ENCODE measurements around the gene EIF4G1.
"Not testable (repeated sequence)": the region's sequence is repeated elsewhere in the genome, so short reads cannot be mapped to it uniquely, and the experiment has no call there.

EIF4G1 gene

DNA sequence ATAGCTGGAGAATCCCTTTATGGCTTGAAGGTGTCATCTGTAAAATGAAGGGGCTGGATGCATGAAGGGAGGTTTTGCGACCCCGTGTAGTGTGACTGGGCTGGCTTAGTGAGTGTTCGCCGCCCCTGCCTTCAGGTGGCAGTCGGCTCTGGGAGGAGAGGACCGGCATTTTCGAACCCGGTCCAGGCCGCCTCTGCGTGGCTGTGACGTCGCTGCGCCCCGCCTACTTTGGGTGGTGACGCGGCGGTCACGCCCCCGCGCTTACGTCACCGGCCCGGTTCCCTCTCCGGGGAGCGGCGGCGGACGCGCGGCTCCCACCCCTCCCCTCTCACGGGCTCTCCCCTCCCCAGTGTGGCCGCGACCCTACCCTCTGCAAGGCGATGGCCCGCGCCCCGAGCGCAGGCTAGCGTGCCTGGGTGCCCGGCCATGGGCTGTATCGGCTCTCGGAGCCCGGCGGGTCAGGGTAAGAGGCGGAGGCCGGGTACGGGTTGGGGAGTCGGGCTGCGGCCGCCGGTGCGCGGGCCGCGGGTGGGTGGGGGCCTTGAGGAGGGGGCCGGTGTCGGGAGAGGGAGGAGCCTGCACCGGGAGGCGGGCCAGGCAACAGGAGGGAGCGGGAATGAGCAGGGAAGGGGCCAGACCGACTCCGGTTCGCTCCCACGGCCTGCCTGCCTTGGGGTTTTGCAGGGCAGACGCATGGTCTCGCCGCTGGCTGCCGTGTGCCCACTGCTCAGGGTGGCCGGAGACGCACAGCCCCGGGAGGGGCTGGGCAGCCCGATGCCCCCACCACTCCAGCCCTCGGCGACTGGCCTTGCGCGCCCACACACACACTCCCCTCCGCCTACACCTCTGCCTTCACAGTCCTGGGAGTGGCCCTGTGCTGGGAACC lies 21.5 kb downstream of the EIF4G1 start:
- Histone ChIP-seq H3K4me1 (ENCODE audit: insufficient read depth, low read length) (peaks cover 14% of the 10 kb centered on the region), H3K9ac (ENCODE audit: low read depth, low read length) (peak overlapping the region; percentile 76), H3K36me3 (ENCODE audit: insufficient read depth, low read length) (peaks cover 27% of the 10 kb centered on the region), H3K9me3 (ENCODE audit: control insufficient read depth, insufficient read depth, low read length) (no peaks in the 10 kb centered on the region)

DNA sequence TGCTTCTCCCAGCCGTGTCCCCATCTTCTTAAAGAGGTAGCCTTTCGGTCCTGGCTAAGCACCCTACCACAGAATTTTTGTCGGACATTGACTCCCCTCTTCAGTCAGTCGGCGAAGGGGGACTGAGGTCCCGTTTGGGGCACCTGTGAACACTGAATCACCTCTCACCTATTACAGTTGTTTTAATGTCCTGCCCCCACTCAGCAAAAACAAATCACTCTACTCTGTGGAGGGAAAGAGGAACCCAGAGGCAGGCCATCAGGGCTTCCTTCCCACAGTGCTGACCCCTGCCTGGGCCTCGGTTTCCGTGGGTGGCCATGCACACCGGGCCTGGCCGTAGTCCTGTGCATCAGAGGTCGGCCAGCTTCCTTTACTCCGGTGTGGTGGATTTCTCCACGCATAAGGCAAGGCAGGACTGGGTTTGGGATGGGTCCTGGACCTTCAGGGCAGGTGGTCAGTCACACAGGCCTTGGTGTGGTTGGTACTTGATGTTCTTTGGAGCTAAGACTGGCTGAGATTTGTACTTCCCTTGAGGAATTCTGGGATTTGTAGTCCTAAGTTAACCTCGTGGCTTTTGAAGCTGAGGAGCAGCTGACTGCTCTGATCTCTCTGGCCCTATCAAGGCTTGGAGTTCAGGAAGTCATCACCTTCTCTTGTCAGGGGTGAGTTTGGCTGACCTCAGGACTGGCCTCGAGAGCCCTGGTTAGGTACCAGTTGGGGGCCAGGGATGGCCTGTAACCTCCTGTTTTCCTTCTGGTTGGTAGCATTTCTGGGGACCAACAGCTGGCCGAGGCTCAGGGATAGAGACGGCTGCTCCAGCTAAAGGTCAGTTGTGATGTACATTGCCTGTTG lies 22.4 kb downstream of the EIF4G1 start:
- H3K4me1 ChIP-seq (ENCODE audit: insufficient read depth, low read length), result peaks cover 22% of the 10 kb centered on the region
- peak overlapping the region; percentile 76 for H3K9ac ChIP-seq (ENCODE audit: low read depth, low read length)

DNA sequence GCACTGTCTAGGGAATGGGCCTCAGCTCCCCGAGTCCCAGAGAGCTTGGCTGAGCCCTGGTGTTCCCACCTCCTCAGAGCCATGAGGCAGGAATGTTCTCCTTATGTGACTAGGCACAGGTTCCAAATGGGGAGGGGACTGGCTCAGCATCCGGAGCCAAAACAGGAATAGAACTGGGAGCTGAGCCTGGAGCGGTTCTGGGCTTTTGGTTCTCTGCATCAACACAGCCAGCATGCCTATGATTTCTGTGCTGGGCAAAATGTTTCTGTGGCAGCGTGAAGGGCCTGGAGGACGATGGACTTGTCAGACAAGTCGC lies 23.0 kb downstream of the EIF4G1 start, which contains the start of gene FAM131A:
Gene FAM131A, plus strand, starts transcription at position 202 of the 316 bp plus-strand sequence. Its CDS starts 31 bp downstream, at position 233.
- Histone ChIP-seq H3K9ac (ENCODE audit: low read depth, low read length) (peak within 1 kb of the TSS; percentile 76), H3K4me1 (ENCODE audit: insufficient read depth, low read length) (peaks cover 23% of the 10 kb centered on the region), H3K36me3 (ENCODE audit: insufficient read depth, low read length) (peaks cover 14% of the 10 kb centered on the region), H3K9me3 (ENCODE audit: control insufficient read depth, insufficient read depth, low read length) (no peaks in the 10 kb centered on the region)

More for the DNA sequence above, 22.4 kb downstream of the EIF4G1 start:
- peaks cover 19% of the 10 kb centered on the region for H3K36me3 ChIP-seq (ENCODE audit: insufficient read depth, low read length)
- H3K9me3 ChIP-seq (ENCODE audit: control insufficient read depth, insufficient read depth, low read length), result no peaks in the 10 kb centered on the region

DNA sequence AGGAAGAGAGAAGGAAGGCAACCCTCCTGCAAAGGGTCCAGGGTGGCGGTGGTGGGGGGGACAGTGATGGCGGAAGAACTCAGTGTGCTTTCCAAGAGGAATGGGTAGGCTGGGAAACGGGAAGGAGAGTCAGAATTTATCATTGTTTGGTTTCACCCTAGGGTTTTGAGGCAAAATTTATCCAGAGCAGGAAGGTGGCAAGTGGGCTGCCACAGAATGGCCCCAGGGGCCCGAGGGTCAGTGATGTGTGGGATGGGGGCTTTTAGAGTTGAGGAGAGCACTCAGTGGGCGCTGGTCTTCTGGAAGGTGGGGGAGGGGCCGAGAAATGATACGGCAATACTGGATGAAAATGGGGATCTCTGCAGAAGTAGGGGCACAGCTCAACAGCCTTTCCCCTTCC lies 23.6 kb downstream of the EIF4G1 start:
- Histone ChIP-seq H3K36me3 (ENCODE audit: insufficient read depth, low read length) (peaks cover 12% of the 10 kb centered on the region), H3K4me1 (ENCODE audit: insufficient read depth, low read length) (peaks cover 23% of the 10 kb centered on the region), H3K9ac (ENCODE audit: low read depth, low read length) (peak overlapping the region; percentile 21; the same call in 1 of the 2 replicates), H3K9me3 (ENCODE audit: control insufficient read depth, insufficient read depth, low read length) (no peaks in the 10 kb centered on the region)

DNA sequence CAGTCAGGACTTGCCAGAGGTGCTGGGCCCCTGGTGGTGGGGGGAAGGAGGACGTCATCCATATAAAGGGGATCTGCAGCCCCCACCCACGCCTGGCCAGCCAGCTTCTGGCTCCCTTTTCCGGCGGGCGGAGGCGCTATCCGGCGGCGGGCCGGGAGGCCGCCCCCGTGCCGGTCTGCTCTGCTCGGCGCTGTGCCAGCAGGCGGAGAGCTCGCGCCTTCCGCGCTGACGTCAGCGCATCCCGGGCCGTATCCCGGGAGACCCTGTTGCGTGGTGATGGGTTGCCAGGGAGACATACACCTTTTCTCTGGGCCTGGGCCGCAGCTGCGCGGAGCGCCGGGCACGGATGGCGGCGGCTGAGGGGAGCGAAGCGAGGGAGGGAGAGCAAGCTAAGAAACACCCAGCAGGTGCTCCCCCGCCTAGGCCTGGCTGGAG lies 24.1 kb downstream of the EIF4G1 start:
- Histone ChIP-seq H3K36me3 (ENCODE audit: insufficient read depth, low read length) (peaks cover 7% of the 10 kb centered on the region), H3K4me1 (ENCODE audit: insufficient read depth, low read length) (peaks cover 23% of the 10 kb centered on the region), H3K9ac (ENCODE audit: low read depth, low read length) (peak overlapping the region; percentile 21; the same call in 1 of the 2 replicates), H3K9me3 (ENCODE audit: control insufficient read depth, insufficient read depth, low read length) (no peaks in the 10 kb centered on the region)

- H3K9me3 ChIP-seq (ENCODE audit: control insufficient read depth, insufficient read depth, low read length), result no peaks in the 10 kb centered on the region
- H3K9ac ChIP-seq (ENCODE audit: low read depth, low read length), result peak overlapping the region; percentile 17; the same call in 1 of the 2 replicates
- H3K36me3 ChIP-seq (ENCODE audit: insufficient read depth, low read length), result peaks cover 2% of the 10 kb centered on the region
- peaks cover 23% of the 10 kb centered on the region for H3K4me1 ChIP-seq (ENCODE audit: insufficient read depth, low read length)
Measured at GRCh38 chr3:184339001-184339400, 24.6 kb downstream of the EIF4G1 start.

DNA sequence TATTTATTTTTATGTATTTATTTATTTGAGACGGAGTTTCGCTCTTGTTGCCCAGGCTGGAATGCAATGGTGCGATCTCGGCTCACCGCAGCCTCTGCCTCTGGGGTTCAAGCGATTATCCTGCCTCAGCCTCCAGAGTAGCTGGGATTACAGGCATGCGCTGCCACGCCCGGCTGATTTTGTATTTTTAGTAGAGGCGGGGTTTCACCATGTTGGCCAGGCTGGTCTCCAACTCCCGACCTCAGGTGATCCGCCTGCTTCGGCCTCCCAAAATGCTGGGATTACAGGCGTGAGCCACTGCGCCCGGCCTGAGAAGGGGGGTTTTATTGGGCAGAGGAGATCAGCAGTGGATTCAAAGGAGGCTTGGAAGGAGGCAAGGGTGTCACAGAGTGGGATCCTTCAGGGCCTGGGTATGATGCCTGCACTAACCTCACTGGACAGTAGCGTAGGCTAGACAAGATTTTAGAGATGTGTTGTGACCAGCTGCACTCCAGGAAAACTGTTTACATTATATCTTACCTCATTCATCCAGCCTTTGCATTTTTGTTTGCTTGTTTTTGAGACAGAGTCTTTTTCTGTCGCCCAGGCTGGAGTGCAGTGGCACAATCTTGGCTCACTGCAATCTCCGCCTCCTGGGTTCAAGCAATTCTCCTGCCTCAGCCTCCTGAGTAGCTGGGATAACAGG lies 25.2 kb downstream of the EIF4G1 start:
- H3K9ac ChIP-seq (ENCODE audit: low read depth, low read length); H3K36me3 ChIP-seq (ENCODE audit: insufficient read depth, low read length); H3K9me3 ChIP-seq (ENCODE audit: control insufficient read depth, insufficient read depth, low read length): not testable (repeated sequence)
- peaks cover 23% of the 10 kb centered on the region for H3K4me1 ChIP-seq (ENCODE audit: insufficient read depth, low read length)

DNA sequence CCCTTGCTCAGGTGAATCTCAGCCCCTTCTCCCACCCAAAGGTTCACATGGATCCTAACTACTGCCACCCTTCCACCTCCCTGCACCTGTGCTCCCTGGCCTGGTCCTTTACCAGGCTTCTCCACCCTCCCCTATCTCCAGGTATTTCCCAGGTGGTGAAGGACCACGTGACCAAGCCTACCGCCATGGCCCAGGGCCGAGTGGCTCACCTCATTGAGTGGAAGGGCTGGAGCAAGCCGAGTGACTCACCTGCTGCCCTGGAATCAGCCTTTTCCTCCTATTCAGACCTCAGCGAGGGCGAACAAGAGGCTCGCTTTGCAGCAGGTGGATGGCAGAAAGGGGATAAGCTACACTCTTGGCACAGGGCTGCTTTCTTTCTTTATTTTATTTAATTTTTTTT lies 27.5 kb downstream of the EIF4G1 start:
- Histone ChIP-seq H3K36me3 (ENCODE audit: insufficient read depth, low read length) (no peaks in the 10 kb centered on the region), H3K9ac (ENCODE audit: low read depth, low read length) (no peak overlapping the region), H3K9me3 (ENCODE audit: control insufficient read depth, insufficient read depth, low read length) (no peaks in the 10 kb centered on the region), H3K4me1 (ENCODE audit: insufficient read depth, low read length) (peaks cover 37% of the 10 kb centered on the region)

GRCh38 chr3:184343200-184343876 lies 28.9 kb downstream of the EIF4G1 start:
- no peak overlapping the region for H3K9ac ChIP-seq (ENCODE audit: low read depth, low read length)
- no peaks in the 10 kb centered on the region for H3K9me3 ChIP-seq (ENCODE audit: control insufficient read depth, insufficient read depth, low read length)
- no peaks in the 10 kb centered on the region for H3K36me3 ChIP-seq (ENCODE audit: insufficient read depth, low read length)
- H3K4me1 ChIP-seq (ENCODE audit: insufficient read depth, low read length), result peaks cover 28% of the 10 kb centered on the region

- peaks cover 28% of the 10 kb centered on the region for H3K4me1 ChIP-seq (ENCODE audit: insufficient read depth, low read length)
- no peak overlapping the region for H3K9ac ChIP-seq (ENCODE audit: low read depth, low read length)
- no peaks in the 10 kb centered on the region for H3K36me3 ChIP-seq (ENCODE audit: insufficient read depth, low read length)
- H3K9me3 ChIP-seq (ENCODE audit: control insufficient read depth, insufficient read depth, low read length), result no peaks in the 10 kb centered on the region
Measured at GRCh38 chr3:184344579-184345316, 30.3 kb downstream of the EIF4G1 start.

- Histone ChIP-seq H3K9ac (ENCODE audit: low read depth, low read length) (no peak overlapping the region), H3K4me1 (ENCODE audit: insufficient read depth, low read length) (peaks cover 26% of the 10 kb centered on the region), H3K36me3 (ENCODE audit: insufficient read depth, low read length) (no peaks in the 10 kb centered on the region), H3K9me3 (ENCODE audit: control insufficient read depth, insufficient read depth, low read length) (no peaks in the 10 kb centered on the region)
Measured at GRCh38 chr3:184345317-184346144, 31.1 kb downstream of the EIF4G1 start.

DNA sequence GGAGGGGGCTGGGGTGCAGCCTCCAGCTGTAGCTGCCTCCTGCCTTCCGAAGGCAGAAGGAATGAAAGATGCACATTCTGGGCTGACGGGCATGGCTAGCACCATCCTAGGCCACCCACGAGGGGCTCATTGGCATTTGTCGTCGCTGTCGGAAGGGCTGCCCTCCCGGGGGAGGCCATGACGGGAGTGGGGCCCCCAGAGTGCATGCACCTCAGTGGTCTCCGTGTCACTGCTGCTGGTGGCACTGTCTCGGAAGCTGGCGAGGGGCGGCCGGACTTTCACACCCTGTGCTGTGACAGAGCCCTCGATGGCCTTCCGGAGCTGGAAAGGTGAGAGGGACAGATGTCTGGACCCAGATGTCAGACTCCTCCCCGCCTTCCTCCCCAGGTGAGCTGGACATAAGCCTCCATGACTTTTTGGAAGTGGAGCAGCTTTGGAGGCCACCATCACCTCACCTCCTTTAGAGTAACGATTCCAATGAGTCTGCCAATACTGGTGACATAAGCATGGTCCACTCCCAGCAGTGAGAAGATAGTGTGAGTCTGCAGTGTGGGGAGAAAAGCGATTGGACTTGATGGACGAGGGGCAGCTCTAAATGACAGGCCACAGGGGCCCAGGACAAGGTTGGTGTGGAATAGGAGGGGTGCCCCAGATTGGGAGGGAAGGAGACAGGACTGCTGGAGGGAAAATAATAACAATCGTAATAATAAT lies 32.2 kb downstream of the EIF4G1 start:
- H3K4me1 ChIP-seq (ENCODE audit: insufficient read depth, low read length), result peaks cover 16% of the 10 kb centered on the region
- H3K9me3 ChIP-seq (ENCODE audit: control insufficient read depth, insufficient read depth, low read length), result no peaks in the 10 kb centered on the region
- H3K9ac ChIP-seq (ENCODE audit: low read depth, low read length), result no peak overlapping the region
- no peaks in the 10 kb centered on the region for H3K36me3 ChIP-seq (ENCODE audit: insufficient read depth, low read length)
